Measurements from ENCODE around the gene RER1. TPM values are rescaled to one million over a fixed set of nuclear protein-coding genes. Genes with fewer than 3 reads are reported as not detected.

Gene RER1
- total RNA-seq, 1 donor from 2014 or later, result 163 TPM

Other genes starting within 250 kb of the RER1 start
- gene FAAP20, start 197.1 kb upstream of the RER1 start, total RNA-seq, result 24.8 TPM
- 38.8 TPM for gene SKI, start 163.5 kb upstream of the RER1 start, total RNA-seq
- gene MORN1, start 287 bp upstream of the RER1 start, total RNA-seq, result 6.7 TPM
- 10.3 TPM for gene PEX10, start 20.7 kb downstream of the RER1 start, total RNA-seq
- gene PLCH2, start 84.4 kb downstream of the RER1 start, total RNA-seq, result 3.4 TPM
- 15.4 TPM for gene PANK4, start 134.8 kb downstream of the RER1 start, total RNA-seq
- gene HES5, start 138.4 kb downstream of the RER1 start, total RNA-seq, result 0.28 TPM
- 48.7 TPM for gene TNFRSF14, start 164.5 kb downstream of the RER1 start, total RNA-seq
- gene PRXL2B, start 194.9 kb downstream of the RER1 start, total RNA-seq, result 9.9 TPM
- not detected for gene MMEL1, start 241.2 kb downstream of the RER1 start, total RNA-seq

Measured in left lobe of liver (tissue), 1 donor.